GM12892 (cell line): Measurements from ENCODE around the gene ARRB2.

ENCODE experiments used
- POLR2A ChIP-seq: IDR thresholded peaks from 2 replicates; pipeline ENCODE4 v1.6.1; 2011; ENCODE audit warnings: low read depth, low read length, control low read depth
- POLR2AphosphoS5 ChIP-seq: IDR thresholded peaks from 2 replicates; pipeline ENCODE4 v1.6.1; 2011; ENCODE audit warnings: low read depth, low read length, control low read depth
- TAF1 ChIP-seq: IDR thresholded peaks from 2 replicates; pipeline ENCODE4 v1.6.1; 2011; ENCODE audit warnings: low read depth, mild to moderate bottlenecking, control low read depth, low read length, borderline replicate concordance

- TF ChIP-seq POLR2A (no peak), POLR2AphosphoS5 (no peak), TAF1 (no peak)
Measured at GRCh38 chr17:4733073-4733531, 22.7 kb downstream of the ARRB2 start.
